HG02938 (cell line): ENCODE measurements around the gene MAPK8.
"Not testable (repeated sequence)": the region's sequence is repeated elsewhere in the genome, so short reads cannot be mapped to it uniquely, and the experiment has no call there.

Experiments used
- ATAC-seq: cut with Tn5 transposase; IDR thresholded peaks from one replicate; pipeline ENCODE4 v1.9.1; 2021; ENCODE audit warnings: mild to moderate bottlenecking, moderate library complexity; ENCODE audit not compliant: unreplicated experiment

MAPK8 gene

DNA sequence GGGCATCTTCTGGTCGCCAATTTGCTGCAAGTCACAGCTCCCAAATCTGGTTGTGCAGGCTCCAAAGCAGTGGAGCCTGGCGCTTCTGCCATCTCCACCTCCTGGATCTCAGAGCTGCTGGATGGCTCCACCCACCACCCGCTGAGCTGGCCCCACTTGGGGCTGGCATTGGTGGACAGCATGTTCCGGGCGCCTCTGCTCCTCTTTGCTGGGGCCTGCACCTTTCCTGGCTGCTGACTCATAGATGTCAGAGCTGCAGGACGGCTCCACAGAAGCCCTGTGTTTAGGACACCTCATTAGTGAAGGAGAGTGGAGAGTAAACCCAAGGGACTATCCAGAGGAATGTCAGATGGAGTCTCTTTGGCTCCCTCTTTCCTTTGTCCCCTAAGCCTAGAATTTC lies 27.4 kb downstream of the MAPK8 start:
- no peak for ATAC-seq

- no peak for ATAC-seq
These were observed 29.3 kb downstream of the MAPK8 start for GRCh38 chr10:48335788-48336187.

DNA sequence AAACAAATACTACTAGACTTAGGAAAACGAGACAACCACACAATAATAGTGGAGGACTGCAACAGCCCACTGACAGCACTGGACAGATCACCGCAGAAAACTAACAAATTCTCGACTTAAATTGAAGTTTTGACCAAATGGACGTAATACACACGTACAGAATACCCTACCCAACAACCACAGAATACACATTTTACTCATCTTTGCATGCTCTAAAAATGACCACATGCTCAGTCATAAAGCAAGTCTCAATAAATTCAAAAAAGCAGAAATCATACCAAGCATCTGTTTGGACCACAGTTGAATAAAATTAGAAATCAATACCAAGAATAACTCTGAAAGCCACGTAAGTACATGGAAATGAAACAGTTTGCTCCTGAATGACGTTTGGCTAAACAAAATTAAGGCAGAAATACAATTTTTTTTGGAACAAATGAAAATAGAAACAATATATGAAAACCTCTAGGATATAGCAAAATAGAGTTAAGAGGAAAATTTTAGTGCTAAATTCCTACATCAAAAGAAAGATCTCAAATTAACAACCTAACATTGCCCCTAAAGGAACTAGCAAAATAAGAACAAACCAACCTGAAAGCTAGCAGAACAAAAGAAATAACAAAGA lies 30.6 kb downstream of the MAPK8 start:
- ATAC-seq = peak; percentile 92

GRCh38 chr10:48340734-48341133 lies 34.3 kb downstream of the MAPK8 start:
- no peak for ATAC-seq

DNA sequence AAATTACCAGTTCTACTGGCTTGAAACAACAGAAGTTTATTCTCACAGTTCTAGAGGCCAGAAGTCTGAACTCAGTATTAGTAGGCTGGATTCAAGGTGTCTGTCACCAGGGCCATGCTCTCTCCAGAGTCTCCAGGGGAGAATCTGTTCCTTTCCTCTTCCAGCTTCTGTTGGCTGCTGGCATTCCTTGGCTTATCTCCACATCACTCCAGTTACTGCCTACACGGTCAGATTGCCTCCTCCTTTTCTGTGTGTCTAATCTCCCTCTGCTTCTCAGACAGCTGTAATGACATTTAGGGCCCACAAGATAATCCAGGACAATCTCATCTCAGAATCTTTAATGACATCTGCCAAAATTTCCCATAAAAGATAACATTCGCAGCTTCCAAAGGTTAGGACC lies 36.6 kb downstream of the MAPK8 start:
- no peak for ATAC-seq

- ATAC-seq = no peak
These were observed 37.6 kb downstream of the MAPK8 start for GRCh38 chr10:48343921-48344598.

DNA sequence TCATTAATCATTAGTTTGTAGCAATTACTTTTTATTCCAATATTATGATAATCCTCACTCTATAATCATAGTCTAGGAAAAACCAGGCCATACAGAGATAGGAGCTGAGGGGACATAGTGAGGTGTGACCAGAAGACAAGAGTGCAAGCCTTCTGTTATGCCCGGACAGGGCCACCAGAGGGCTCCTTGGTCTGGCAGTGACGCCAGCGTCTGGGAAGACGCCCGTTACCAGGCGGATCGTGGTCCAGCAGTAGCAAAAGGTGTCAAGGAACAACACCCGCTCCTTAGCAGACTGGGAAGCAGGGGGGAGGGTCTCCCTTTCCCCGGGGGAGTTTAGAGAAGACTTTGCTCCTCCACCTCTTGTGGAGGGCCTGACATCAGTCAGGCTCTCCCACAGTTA lies 39.8 kb downstream of the MAPK8 start:
- ATAC-seq = not testable (repeated sequence)

DNA sequence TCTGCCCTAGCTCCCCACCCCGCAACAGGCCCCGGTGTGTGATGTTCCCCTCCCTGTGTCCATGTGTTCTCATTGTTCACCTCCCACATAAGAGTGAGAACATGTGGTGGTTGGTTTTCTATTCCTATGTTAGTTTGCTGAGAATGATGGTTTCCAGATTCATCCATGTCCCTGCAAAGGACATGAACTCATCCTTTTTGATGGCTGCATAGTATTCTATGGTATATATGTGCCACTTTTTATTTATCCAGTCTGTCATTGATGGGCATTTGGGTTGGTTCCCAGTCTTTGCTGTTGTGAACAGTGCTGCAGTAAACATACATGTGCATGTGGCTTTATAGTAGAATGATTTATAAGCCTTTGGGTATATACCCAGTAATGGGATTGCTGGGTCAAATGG lies 41.1 kb downstream of the MAPK8 start:
- not testable (repeated sequence) for ATAC-seq

GRCh38 chr10:48347943-48348342 lies 41.5 kb downstream of the MAPK8 start:
- not testable (repeated sequence) for ATAC-seq

DNA sequence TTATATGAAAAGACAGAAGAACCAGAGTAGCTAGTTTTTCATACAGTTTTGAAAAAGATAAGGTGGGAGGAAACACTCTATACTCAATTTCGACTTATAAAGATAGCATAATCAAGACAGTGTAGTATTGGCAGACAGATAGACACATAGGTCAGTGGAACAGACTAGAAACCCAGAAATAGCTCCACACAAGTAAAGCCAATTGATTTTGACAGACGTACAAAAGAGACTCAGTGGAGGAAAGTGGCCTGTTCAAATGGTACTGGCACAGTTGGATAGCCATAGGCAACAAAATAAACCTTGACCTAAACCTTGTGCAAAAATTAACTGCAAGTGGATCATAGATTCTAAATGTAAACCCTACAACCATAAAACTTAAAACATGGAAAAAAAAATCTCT lies 46.8 kb downstream of the MAPK8 start:
- no peak for ATAC-seq

DNA sequence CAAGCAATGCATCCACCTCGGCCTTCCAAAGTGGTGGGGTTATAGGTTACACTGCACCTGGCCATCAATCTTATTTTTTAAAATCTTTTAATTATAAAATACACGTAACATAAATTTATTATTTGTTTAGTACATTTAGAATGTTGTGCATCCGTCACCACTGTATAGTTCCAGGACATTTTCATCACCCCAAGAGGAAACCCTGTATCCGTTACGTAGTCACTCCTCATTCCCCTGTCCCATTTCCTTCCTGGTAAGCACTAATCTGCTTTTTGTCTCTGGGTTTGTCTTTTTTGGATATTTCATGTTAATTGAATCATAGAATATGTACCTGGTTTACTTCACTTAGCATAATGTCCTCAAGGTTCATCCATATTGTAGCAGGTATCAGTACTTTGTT lies 51.2 kb downstream of the MAPK8 start:
- ATAC-seq = no peak

- ATAC-seq = no peak
These were observed 51.7 kb downstream of the MAPK8 start for GRCh38 chr10:48358162-48358561.

- no peak for ATAC-seq
These were observed 52.4 kb downstream of the MAPK8 start for GRCh38 chr10:48358838-48359237.

- ATAC-seq = no peak
These were observed 54.7 kb downstream of the MAPK8 start for GRCh38 chr10:48361176-48361575.

GRCh38 chr10:48363617-48364355 lies 57.3 kb downstream of the MAPK8 start:
- ATAC-seq = no peak

- no peak for ATAC-seq
These were observed 58.4 kb downstream of the MAPK8 start for GRCh38 chr10:48364659-48365405.

DNA sequence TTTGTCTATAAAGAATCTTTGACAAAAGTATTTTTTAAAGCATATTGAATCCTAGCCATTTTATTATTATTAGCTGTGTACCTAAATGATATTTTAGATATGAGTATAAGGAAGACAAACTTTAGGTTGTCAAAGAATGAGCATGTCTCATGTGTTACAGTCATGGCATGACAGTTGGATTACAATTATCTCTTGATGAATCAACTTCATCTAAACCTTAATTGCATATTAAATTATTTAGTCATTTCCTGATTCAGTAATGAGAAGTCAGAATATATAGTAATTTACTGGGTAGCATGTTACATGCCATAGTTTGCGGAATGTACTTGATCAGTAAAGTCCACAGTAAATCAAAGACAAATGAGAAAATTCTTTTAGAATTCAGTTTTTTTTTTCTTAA lies 59.2 kb downstream of the MAPK8 start:
- ATAC-seq = no peak

DNA sequence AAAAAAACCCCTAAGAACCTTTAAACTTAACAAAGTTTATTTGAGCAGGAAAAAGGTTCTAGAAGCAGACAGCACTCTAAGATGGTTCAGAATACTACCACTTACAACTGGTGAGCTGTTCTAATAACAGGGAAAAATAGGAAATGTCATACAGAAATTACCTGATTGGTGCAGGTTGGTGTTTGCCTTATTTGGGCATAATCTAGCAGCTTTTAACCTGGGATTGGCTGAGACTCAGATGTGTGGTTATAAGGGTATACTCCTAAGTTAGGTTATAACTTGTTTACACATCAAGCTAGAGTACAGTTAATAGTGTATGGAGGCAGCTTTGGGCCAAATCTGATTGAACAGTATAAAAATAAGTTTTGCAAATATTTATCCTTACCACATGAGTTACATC lies 59.8 kb downstream of the MAPK8 start:
- no peak for ATAC-seq

DNA sequence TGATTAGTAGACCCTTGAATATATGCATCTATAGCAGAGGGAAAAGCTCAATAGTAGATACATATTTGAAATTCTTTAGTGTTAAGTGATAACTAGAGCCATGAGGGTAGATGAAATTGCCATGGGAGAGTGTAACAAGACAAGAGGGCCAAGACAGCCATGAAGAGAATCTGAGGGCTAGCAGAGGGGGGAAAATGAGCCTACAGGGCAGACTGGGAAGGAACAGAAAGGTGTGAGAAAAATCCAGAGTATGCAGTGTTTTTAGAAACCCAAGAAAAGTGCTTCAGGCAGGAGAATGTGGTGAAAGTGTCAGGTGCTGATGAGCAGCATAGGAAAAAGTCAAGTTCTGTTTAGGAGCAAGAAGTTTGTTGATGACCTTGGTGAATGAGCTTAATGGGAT lies 63.0 kb downstream of the MAPK8 start:
- no peak for ATAC-seq

DNA sequence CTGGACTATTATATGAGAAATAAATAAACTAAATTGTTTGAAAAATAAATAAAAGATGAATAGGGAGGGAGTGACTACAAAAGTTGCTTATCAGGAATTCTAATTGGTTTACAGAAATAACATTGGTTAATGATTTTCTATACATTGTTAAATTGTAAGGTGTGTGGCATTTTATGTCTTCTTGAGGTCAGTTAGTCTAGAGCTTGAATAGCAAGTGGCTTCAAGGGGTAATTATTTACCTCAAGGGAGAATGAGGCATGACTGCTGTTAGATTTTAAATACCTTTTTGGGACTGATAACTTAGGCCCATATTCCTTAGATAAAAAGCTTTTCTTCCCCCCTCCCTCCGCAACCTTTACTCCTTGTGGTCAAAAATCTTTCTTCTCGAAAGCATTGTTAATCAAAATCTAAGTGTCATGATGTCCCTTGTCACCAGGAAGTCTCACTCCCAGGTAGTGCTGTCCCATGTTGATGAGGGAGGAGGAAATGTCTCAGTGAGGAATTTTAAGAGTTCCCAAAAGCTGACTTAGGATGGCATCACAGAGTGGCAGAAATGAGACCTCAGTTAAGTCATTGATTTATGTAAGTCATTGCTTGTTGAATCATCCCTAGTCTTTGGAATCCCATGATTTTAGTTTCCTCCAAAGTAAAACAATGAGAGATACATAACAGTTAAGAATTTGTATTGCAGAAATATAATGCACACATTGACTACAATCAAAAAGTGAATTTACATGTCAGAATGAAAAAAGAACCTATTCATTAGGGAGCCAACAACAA lies 71.5 kb downstream of the MAPK8 start:
- ATAC-seq = no peak

DNA sequence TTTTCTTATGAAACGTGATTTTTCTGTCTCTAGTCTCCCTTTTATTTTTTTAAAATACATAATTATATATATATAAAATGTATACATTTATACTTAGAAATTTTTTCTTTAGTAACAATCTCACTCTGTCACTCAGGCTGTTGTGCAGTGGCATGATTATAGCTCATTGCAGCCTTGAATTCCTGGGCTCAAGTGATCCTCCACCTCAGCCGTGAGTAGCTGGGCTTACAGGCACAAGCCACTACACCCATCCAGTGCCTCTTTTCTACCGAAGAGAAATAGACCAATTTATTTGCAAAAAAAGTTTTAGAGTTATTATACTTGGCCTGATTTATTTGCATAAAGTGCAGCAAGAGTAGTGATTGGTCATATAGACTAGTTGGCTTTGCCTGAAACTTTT lies 72.2 kb downstream of the MAPK8 start:
- ATAC-seq = no peak
